ENCODE results near the gene NEU1. TPM values are rescaled to one million over a fixed set of nuclear protein-coding genes. Genes with fewer than 3 reads are reported as not detected.

The NEU1 gene
- total RNA-seq, 1 experiment from 2014 or later, result 36.2 TPM

GRCh38 chr6:31850765-31851484, 11.7 kb downstream of the NEU1 start:
- DNase-seq, result no peak
- Histone ChIP-seq H2AK5ac (ENCODE audit: insufficient read length, low read length) (no peak overlapping the region), H3K56ac (ENCODE audit: insufficient read length, low read depth, low read length) (no peak overlapping the region), H3K27me3 (ENCODE audit: insufficient read depth, low read length) (no peaks in the 10 kb centered on the region), H4K20me1 (ENCODE audit: control insufficient read depth, insufficient read depth, insufficient read length) (no peaks in the 10 kb centered on the region), H3K79me1 (ENCODE audit: insufficient read depth, low read depth, low read length, poor library complexity, severe bottlenecking) (no peaks in the 10 kb centered on the region), H4K91ac (ENCODE audit: insufficient read length, low read depth, low read length) (no peak overlapping the region), H2BK20ac (ENCODE audit: low read depth, low read length, poor library complexity, severe bottlenecking) (no peak overlapping the region), H3K4ac (ENCODE audit: low read depth, low read length) (no peak overlapping the region), H3K23me2 (ENCODE audit: insufficient read length, low read depth, low read length, poor library complexity, severe bottlenecking) (no peaks in the 10 kb centered on the region), H2AFZ (ENCODE audit: low read length) (no peak overlapping the region), H3K27ac (ENCODE audit: insufficient read length, low read depth, low read length) (no peak overlapping the region), H4K8ac (replicated peaks; ENCODE audit: insufficient read length, low read depth, low read length) (no peak overlapping the region), H3K9me3 (ENCODE audit: control insufficient read depth, low read depth, low read length) (no peaks in the 10 kb centered on the region), H3K4me2 (ENCODE audit: insufficient read depth, insufficient read length, low read length) (no peak overlapping the region), H3T11ph (ENCODE audit: low read length) (no peak overlapping the region), H2BK120ac (ENCODE audit: low read depth, low read length, poor library complexity, severe bottlenecking) (no peak overlapping the region), H3K14ac (ENCODE audit: insufficient read depth, low read length) (no peak overlapping the region), H4K5ac (ENCODE audit: insufficient read length, low read depth, low read length) (no peak overlapping the region), H3K9ac (ENCODE audit: extremely low read depth, insufficient read length, low read length) (no peak overlapping the region), H3K18ac (ENCODE audit: insufficient read length, low read depth, low read length) (no peak overlapping the region), H3K4me1 (ENCODE audit: insufficient read depth, low read length) (no peaks in the 10 kb centered on the region), H3K23ac (ENCODE audit: insufficient read length, low read depth, low read length) (no peak overlapping the region), H2BK5ac (ENCODE audit: insufficient read length, low read length) (no peak overlapping the region), H3K79me2 (ENCODE audit: insufficient read depth, low read length) (no peaks in the 10 kb centered on the region), H2BK15ac (ENCODE audit: low read depth, low read length) (no peak overlapping the region), H2BK12ac (ENCODE audit: insufficient read length, low read depth, low read length) (no peak overlapping the region)
- no peak overlapping the region for H3K27ac Mint-ChIP-seq
- peaks cover 11 to 12% of the 10 kb centered on the region in 2 experiments for H3K9me3 Mint-ChIP-seq
- 0 out of 4 replicates have a peak, but pooled peaks cover 0 to 2% of the 10 kb centered on the region in 2 experiments for H3K4me1 Mint-ChIP-seq
- no CpG with 5 or more reads among the region's 2 CpGs for WGBS (ENCODE audit: extremely low coverage, insufficient read length, low lambda C conversion rate)
- H3K4me3 Mint-ChIP-seq, result no peak overlapping the region
- TF ChIP-seq, protein P1, sequence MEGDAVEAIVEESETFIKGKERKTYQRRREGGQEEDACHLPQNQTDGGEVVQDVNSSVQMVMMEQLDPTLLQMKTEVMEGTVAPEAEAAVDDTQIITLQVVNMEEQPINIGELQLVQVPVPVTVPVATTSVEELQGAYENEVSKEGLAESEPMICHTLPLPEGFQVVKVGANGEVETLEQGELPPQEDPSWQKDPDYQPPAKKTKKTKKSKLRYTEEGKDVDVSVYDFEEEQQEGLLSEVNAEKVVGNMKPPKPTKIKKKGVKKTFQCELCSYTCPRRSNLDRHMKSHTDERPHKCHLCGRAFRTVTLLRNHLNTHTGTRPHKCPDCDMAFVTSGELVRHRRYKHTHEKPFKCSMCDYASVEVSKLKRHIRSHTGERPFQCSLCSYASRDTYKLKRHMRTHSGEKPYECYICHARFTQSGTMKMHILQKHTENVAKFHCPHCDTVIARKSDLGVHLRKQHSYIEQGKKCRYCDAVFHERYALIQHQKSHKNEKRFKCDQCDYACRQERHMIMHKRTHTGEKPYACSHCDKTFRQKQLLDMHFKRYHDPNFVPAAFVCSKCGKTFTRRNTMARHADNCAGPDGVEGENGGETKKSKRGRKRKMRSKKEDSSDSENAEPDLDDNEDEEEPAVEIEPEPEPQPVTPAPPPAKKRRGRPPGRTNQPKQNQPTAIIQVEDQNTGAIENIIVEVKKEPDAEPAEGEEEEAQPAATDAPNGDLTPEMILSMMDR (conservative IDR thresholded peaks at IDR 0.05), result no peak
- peaks cover 10 to 12% (median 12%) of the 10 kb centered on the region in 3 experiments; a peak in 6 of 7 replicates for H3K36me3 Mint-ChIP-seq (ENCODE audit: insufficient read depth in 1 of 3, low read depth in 3 of 3)
- no peaks in the 10 kb centered on the region for H3K27me3 Mint-ChIP-seq (ENCODE audit: low read depth)
